ENCODE data around the gene CNGA3.
"Not testable (repeated sequence)": the region's sequence is repeated elsewhere in the genome, so short reads cannot be mapped to it uniquely, and the experiment has no call there.

CNGA3 gene

DNA sequence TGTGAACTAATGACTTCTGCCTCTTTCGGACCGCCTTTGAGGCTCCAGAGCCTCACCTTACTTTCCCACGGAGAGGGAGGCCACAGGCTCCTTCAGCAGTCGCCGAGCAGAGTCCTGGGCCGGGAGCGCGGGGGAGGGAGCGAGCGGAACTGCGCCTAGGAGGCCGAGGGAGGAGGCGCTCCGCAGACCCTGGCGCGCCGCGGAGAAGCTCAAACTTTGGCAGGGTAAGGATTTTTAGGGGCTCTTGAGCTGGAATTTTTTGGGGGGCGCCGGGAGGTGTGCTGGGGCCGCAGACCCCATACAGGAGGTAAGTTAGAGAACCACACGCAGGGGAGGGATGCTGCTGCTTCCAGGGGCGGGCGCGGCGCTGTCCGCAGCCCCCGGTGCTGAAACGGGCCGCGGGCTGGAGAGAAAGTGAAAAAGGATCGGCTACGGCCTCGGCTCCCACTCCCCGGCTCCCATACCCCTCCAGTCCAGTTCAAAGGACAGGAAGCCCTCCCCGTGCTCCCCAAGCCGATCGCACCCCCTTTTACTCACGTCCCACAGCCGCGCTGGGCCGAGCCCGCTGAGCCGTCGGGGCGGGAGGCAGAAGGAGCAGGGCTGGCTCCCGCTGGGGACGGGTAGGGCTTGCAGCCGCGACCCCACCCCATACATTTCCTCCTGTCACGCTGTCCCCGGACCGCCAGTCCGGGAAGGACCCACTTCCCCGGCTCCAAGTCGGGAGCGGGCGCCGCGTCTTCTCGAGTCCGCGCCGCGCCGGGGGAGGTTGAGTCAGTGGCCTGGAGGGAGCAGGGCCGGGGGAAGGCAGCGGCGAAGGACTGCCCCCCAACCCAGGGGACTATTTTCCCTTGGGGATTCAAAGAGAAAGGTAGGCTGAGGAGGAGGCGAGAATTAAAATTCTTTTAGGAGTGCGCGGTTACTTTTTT, at the start of gene CNGA3:
Gene CNGA3 (plus strand): TSS at position 146 of the 926 bp plus-strand sequence. CDS start 23,520 bp downstream, outside the sequence.
- DNase-seq (ENCODE audit: low read depth) = no peak

DNA sequence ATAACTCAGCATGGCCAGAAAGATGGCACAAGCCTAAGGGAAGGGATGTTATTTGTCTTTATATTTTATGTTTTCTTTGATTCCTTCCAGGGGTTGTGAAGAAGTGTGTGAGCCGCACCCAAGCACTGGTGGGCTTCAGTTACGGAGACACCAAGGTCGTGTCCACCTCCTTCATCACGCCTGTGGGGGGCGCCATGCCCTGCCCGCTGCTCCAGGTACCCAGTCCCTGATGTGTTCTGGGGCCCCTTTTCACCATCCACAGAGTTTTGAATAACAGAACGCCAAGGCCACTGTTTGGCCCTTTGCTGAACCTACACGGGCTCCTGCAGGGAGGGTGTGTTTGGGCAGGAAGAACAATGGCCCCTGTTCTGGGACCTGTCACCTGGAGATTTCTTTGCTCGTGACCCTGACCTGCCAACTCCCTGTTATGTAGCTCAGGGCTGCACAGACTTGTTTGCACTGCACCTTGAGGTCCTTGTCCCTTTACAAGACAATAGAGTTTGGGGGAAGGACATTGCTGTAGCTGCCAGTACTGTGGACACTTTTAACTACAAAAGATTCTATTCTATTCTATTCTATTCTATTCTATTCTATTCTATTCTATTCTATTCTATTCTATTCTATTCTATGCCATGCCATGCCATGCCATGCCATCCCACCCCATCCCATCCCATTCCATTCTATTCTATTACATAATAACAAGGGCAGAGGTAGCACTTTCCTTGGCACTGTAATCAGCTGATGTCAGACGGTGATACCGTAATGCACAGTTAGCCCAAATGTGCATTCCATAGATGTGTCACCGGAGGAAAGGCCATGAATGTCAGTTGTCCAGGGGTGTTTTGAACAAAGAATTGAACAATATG, 48.2 kb upstream of the CNGA3 start:
- DNase-seq (ENCODE audit: low read depth) = no peak

DNA sequence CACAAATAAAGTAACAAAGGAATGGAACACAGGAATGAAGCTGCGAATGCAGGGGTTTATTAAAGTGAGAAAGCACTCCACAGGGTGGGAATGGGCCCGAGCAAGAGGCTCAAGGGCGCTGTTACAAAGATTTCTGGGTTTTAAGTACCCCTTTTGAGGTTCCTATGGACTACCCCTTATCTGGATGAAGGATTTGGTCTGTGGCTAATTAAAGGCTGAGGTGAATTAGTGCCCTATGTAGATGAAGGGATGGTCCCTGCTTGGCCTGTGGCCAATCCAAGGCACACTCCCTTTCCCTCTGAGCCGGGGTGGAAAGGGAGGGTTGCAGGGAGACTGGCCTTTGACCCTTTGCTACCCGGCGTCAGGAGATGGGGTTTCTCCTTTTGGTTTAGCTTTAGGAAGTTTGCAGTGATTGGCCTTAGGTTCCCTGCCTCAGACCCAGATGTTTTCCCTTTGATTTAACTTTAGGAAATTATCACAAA, 47.5 kb upstream of the CNGA3 start:
- DNase-seq (ENCODE audit: low read depth) = no peak

DNA sequence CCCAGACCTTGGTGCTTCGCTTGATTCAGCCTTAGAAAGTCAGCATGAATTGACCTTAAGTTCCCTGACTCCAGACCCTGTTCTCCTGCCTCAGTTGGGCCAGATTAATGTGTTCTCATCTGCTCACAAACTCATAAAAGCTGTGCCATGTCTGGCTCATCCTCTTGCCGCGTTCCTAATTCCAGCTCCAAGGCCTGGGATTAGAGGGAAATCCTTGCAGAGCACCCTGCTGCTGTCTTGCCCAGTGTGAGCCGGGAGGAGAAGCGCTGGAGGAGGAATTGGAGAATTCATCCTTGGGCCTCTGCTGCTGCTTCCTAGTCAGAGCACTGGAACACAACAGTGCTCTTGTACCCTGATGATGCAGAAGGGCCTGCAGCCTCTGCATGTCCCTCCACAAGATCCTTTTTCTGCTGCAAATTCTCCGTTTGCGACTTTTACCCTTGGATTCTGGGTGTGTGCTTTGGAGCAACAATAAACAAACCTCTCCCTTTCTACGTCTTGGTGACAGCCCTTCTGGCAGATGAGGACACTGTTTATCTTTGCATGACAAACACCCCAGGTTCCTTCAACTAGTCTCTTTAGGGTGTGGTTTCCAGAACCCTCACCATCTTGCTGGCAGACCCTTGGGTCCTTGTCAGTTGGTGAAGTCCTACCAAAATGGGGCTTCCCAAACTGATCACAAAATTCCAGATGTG, 46.9 kb upstream of the CNGA3 start:
- DNase-seq (ENCODE audit: low read depth) = no peak

DNA sequence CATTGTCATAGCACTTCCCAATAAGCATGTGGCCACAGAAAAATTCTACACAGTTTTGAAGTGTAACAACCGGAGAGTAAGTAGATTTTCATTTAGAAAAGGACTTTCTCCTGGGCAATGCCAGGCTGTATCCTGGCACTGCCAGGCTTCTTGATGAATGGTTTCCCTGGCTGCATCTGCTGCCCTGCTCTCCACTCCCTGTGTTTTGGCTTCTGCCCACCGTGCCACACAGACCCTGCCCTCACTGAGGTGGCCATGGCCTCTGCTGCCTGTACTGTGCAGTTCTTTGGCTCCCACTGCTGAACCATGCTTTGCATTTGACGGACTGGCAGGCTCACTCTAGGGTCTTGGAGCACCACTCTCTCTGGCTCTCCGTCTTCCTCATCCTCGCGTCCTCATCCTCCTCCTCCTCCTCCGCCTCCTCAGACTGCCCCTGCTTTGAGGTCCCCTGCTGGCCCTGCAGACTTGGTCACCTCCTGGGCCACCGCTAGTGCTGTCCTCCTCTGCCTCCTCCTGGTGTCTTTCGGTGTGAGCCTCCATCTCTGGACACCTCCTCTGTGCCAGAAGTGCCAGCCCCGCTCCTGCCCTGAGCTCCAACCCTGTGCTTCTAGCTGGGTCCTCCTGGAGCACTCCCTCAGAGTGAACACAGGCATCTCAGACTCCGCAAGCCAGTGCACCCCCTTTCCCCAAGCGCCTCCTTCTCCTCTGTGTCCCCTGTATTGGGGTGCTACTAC, 45.9 kb upstream of the CNGA3 start:
- no peak for DNase-seq (ENCODE audit: low read depth)

DNA sequence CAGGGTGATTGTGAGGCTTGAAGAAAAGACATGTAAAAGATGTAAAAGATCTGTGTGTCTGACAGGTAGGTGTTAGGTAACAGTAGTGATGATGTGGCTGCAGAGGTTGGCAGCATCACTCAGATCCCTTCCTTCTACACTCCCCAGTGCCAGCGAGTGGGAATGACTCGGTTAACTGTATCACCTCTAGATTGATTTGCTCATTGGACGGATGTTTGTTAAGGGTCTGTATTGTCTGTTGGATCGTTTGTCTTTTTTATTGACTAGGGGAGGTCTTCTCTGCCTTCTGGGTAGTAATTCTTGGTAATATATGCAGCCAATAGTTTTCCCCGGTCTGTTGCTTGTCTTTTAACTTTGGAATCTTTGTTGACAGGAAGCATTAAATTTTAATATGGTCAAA, 44.8 kb upstream of the CNGA3 start:
- DNase-seq (ENCODE audit: low read depth) = no peak

DNA sequence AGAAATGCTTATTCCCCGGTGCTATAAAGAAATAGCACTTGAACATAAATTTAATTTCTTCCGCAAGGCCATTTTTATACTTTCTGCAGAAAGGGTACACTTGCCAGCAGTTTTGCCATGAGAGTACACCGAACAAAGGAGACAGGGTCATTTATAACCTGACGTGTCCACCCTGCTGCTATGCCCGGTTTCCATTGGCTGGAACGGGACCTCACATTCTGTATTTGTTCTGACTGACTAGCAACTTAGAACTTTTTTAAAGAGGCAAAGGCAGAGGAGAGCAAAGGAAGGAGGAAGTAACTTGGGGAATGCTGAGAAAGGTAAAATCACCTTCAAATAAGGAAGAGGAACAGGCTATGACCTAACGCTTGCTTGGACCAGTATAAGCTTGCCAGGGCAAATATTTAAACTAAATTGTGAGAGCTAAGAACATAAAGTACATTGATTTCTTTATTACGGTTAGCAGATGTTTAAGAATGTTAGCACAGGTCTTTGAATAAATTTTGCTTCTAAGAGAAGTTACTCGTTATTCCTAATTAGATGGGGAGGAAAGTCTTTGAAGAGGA, 39.0 kb upstream of the CNGA3 start:
- DNase-seq (ENCODE audit: low read depth) = not testable (repeated sequence)

DNA sequence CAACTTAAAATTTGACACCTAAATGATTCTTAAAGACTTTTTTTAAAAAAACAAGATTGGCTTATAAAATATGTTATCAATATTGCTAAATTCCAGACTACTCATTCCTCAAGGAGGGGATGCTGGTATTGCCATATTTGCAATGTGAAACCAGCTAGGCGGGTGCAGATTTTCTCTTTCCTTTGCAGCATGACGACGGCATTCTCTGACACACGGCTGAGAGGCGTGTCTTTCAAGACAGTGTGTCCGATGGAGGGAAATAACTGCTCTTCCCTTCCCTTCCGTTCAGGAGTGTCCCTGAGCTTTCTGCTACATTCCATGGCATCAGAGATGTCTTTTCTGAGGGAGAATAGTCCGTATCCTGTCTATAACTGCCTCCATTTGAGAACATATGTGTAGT, 38.2 kb upstream of the CNGA3 start:
- no peak for DNase-seq (ENCODE audit: low read depth)

DNA sequence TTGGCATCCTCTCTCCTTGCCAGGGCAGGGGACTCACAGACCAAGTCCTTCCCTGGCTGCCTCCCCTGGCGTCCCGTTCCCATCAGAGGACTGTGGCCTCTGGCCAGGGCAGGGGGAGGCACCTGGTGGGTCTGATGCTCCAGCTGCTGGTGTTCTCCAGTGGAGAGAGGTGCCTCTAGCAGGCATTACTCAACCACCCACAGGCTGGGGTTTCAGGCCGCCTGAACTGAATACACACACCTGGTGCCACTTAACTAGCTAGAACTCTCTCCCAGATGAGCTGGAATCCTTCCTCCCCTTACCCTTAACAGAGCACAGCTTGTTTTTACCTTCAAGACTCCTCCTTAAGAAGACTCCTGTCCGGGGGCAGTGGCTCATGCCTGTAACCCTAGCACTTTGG, 37.7 kb upstream of the CNGA3 start:
- DNase-seq (ENCODE audit: low read depth) = no peak

DNA sequence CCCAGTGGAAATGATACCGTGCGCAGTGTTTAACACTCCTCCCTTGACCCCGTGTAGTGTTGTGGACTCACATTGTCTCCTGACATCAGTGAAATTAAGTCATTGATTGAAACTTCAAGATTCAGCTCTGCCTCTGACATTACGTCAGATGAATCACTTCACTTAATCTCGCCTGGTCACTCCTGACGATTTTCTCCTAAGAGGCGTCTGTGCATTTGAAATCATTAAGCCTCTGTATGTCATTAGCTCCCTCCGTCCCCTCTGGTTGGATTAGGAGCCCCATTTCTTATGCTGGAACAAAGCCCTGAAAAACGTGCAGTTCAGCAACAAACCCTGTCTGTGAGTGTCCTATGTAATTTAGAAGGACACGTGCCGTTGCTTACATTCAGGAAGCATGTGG, 36.7 kb upstream of the CNGA3 start:
- no peak for DNase-seq (ENCODE audit: low read depth)

DNA sequence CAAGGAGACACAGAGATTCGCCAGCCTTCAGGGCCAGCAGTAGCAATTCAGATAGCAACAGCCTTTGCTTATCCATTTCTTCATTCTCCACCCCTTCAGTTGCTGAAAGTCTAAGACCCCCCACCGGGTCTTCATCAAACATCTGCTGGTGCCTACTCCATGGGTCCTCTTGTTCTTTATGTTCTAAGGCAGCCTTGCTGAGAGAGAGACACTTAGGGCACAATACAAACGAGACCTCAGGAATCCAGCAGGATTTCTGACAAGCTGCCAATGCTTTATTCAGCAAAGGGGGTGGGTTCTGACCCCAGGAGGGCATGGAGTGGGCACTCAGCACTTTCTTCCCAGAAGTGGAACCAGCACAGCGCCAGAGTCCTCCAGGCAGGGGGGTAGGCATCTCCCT, 36.2 kb upstream of the CNGA3 start:
- no peak for DNase-seq (ENCODE audit: low read depth)

DNA sequence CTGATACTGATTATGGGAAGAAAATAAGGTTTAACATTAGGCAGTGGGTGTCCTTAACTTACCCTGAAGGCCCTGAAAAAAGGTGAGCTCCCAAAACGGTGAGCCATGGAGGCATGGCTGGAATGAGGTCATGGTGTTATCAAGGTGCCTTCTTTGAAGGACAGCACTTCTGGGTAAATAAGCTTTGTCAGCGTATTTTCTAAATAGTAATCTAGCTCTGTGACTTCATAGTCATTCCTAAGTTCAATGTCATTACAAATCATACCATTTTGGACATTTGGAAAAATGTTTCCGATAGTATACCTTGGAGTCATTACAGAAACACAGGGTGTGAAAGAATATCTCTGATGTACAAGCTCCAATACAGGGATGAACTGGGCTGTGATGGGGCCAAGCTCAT, 35.2 kb upstream of the CNGA3 start:
- DNase-seq (ENCODE audit: low read depth) = no peak

DNA sequence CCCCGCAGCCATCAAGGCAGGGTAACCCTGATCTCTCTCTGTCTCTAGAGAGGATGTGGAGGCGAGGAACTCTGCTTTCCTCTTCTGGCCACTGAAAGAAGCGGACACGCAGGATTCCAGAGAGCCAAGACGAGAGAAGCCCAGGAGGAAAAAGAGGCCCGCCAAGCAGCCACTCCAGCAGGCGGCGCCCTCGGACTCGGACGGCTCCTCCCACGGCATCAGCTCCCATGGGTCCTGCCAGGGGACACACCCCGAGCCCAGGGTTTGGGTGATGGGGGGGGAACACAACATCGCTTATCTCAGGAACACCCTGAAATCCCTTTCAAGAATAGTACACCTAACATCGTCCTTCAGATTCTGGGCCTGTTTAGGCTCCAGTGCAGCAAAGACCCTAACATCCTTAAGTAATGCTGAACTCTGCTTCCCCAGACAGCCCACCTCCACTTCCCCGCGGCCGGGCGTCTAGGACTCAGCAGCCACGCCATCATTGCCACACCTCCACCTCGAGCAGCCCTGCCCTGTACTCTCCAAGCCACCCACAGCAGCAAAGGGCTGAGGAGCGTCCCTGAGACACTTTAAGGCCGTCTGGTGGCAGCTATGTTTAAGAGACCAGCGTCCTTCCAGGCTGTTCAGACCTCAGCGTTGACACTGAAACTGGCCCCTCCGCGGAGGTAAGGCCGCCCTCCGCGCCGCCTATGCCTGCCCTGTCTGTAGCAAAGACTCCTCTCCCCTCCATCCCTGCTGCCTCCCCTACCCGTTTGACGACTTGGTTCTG, 34.3 kb upstream of the CNGA3 start:
- no peak for DNase-seq (ENCODE audit: low read depth)

DNA sequence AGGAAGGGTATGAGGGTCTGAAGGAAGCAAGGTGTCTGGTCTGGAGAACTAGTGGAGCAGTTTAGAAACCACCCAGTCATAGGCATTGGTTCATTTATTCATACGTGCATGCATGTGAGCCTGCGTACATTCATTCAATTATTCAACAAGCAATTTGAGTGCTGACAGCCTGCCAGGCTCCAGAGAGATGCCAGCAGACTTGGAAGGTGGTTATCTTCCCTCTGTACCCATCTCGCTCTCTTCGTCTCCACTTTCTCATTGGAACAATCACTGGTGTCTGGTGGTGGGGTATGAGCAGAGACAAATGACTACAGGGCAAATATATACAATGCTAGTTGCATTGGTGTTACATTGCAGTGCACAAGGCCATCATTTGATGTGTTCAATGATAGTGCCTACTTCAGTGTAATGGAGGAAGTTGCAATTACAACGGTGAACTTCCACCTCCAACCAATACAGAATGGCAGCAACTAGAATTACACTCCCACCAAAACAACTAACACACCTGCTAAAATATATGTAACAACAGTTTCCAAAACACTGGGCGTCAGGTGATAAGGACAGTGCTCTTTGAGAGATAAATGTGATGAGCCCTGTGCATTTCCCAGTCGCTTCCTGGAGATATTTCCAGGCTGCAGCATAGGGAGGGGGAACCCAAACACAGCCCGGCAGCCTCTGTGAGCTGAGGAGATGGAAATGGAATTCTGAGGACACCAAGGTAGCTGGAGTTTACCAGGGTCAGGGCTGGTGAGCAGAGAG, 32.6 kb upstream of the CNGA3 start:
- no peak for DNase-seq (ENCODE audit: low read depth)

DNA sequence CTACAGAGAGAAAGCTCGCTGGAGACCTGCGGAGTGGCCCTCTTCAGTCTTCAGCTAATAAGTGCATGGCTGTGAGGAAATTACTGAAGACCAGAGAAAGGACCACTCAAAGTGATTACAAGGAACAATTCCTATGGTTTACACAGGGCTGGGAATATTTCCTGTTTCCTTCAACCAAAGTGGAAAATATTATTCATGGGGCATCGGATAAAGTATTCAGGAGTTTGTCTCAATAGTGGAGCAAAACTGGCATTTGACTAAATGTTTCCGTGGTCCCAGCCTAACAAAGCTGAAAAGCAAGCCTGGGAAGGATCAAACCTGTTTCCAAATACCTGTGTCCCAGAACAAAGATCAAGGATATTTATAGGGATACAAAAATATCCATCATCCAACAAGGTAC, 32.0 kb upstream of the CNGA3 start:
- no peak for DNase-seq (ENCODE audit: low read depth)

DNA sequence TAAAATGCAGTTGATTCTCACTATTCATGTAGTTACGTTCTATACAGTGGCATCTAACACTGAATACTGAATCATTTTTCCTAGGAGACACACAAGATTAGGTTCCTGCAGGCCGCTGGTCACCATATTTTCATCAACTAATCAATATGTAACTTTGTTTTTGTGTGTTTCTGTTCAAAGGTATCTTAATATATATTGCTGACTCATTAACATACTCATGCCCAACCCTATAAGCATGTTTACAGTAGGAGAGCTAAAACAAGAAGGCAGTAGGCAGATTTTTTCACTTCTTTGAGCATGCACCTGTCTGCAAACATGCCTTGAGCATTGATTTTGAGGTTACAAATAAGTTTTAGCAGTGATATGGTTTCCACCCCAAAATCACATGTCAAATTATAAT, 30.3 kb upstream of the CNGA3 start:
- DNase-seq (ENCODE audit: low read depth) = no peak

DNA sequence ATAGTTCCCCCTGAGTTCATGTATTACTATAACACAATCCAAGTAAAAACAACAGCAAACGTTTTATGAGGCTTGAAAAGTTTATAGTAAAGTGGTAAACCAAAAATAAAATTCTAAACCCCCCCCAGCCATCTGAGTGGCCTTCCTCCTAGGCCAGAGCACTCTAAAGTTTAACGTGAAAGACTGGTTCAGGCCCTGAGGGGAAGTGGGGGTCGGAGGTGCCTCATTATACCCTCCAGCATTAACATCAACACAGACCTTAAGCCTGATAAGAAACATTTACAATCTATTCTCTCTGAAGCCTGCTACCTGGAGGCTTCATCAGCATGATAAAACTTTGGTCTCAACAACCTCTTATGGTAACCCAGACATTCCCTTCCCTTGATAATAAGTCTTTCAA, 29.0 kb upstream of the CNGA3 start:
- DNase-seq (ENCODE audit: low read depth) = no peak

DNA sequence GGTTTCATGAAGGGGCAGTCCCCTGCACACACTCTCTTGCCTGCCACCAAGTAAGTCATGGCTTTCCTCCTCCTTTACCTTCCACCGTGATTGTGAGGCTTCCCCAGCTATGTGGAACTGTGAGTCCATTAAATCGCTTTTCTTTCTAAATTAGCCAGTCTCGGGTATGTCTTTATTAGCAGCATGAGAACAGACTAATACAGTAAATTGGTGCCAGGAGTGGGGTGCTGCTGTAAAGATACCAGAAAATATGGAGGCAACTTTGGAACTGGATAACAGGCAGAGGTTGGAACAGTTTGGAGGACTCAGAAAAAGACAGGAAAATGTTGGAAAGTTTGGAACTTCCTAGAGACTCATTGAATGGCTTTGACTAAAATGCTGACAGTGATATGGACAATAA, 26.1 kb upstream of the CNGA3 start:
- DNase-seq (ENCODE audit: low read depth) = not testable (repeated sequence)

DNA sequence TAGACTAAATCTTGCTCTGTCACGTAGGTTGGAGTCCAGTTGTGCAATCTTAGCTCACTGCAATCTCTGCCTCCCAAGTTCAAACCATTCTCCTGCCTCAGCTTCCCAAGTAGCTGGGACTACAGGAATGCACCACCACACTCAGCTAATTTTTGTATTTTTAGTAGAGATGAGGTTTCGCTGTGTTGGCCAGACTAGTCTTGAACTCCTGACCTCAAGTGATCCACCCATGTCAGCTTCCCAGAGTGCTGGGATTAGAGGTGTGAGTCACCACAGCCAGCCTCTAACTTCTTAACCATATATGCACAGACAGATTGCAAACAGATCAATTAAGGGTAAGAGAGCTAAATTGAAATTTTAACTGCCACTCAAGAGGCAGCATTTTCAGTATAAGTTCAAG, 22.1 kb upstream of the CNGA3 start:
- no peak for DNase-seq (ENCODE audit: low read depth)

DNA sequence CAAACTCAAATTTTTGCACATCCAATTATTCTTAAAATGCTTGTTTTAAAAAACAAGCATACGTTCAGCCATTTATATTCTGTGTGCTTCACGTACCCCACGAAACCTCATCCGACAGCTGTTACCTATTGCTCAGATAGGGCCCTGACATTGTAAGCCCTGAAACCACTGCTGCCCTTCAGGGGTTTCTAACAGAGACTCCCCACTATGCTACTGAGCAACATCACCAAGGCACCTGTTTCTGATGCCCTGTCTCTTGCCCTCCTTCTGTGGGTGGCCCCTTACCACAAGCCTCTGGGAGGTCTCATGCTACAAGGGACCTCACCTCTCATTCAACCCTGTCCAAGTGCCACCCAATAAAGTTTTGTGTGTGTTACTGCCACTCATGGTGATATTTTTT, 18.5 kb upstream of the CNGA3 start:
- no peak for DNase-seq (ENCODE audit: low read depth)

Data from stimulated activated CD8-positive, alpha-beta memory T cell treated with anti-CD3 and anti-CD28 coated beads, Interleukin-15, amount 100 ng/mL, for 1 hour (primary cell).